GM12892 (cell line): Measurements from ENCODE around the gene SLFN12L.
"Not testable (repeated sequence)": the region's sequence is repeated elsewhere in the genome, so short reads cannot be mapped to it uniquely, and the experiment has no call there.

Experiments
- DNase-seq: peaks from one replicate; pipeline ENCODE4 v3.0.0; 2011; ENCODE audit not compliant: insufficient read length
- FAIRE-seq: peaks from 2 replicates; lab custom pipeline; 2011; peaks lifted over from hg19 to GRCh38; lab: Jason Lieb, UNC
- POLR2A ChIP-seq: IDR thresholded peaks from 2 replicates; pipeline ENCODE4 v1.6.1; 2011; ENCODE audit warnings: low read depth, low read length, control low read depth
- POLR2AphosphoS5 ChIP-seq: IDR thresholded peaks from 2 replicates; pipeline ENCODE4 v1.6.1; 2011; ENCODE audit warnings: low read depth, low read length, control low read depth
- TAF1 ChIP-seq: IDR thresholded peaks from 2 replicates; pipeline ENCODE4 v1.6.1; 2011; ENCODE audit warnings: low read depth, mild to moderate bottlenecking, control low read depth, low read length, borderline replicate concordance

The SLFN12L gene

DNA sequence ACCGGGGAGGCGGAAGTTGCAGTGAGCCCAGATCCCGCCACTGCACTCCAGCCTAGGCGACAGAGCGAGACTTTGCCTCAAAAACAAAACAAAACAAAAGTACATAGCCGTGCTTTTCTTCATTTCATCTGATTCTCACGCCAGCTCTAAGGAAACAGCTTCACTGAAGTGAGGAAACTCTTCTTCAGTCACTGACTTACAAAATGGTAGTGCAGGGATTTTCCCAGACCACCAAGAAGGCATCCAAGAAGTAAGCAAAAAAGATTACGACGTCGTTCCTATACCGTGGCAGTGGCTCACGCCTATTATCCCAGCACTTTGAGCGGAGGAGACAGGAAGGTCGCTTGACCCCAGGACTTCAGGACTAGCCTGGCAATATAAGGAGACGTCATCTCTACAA lies 48.5 kb downstream of the SLFN12L start:
- TF ChIP-seq POLR2A (no peak), TAF1 (no peak), POLR2AphosphoS5 (no peak)
- no peak for DNase-seq
- FAIRE-seq: no peak

DNA sequence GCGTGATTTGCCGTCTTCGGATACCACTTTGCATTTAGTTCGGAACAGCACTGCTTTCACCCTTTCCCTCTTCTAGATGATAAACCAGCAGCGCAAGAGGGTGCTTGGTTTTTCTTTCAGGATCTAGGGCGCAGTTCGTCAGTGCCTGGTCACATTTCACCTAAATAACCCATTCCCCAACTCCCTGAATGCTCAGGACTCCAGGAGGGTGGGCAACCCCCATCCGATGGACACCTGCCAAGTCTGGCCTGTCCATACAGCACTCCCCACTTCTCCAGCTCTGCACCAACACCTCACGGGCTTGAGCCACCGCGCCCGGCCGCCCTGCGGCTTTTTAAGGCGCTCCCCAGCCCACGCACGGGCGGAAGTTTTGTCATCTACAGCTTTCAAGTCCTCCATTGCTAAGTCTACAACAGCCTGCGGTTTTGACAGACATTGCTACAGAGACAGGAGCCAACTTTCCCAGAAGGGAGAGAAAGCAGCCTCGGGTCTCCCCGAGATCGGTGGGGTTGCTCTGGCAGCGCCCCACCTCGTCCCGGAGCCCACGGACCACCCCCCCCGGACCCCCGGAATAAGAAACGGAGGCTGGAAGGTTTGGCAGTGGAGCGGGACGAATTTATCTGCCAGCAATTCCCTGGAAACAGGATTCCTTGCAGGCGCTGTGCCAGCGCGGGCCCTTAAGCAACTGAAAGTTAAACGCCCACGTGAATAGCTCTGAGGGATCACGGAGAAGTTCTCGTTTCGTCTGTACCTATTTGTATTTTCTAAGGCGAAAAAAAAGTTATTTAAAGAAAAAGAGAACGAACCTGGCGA lies 50.4 kb downstream of the SLFN12L start:
- DNase-seq (peak; percentile 64), FAIRE-seq (peak; percentile 91)
- TF ChIP-seq POLR2A: no peak
- no peak for TF ChIP-seq POLR2AphosphoS5
- no peak for TF ChIP-seq TAF1

DNA sequence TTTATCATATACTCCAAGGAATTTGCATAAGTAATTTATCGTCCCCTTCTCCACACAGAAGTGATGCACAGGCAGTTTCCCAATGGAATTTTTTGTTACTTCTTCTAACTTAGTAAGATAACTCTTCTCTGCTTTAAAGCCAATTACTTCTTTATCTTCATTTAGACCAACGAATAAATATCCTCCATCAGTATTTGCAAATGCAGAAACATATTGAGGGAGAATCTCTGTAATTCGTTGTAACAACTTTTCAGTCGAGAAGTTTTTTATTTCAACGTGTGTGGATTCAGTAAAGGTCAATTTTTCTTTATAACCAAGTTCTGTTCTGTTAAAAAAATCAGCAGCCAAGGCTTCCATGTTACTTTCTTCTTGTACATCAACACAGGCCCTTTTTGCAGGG lies 58.2 kb downstream of the SLFN12L start:
- no peak for TF ChIP-seq POLR2AphosphoS5
- TF ChIP-seq TAF1: no peak
- no peak for TF ChIP-seq POLR2A
- DNase-seq (no peak), FAIRE-seq (no peak)

DNA sequence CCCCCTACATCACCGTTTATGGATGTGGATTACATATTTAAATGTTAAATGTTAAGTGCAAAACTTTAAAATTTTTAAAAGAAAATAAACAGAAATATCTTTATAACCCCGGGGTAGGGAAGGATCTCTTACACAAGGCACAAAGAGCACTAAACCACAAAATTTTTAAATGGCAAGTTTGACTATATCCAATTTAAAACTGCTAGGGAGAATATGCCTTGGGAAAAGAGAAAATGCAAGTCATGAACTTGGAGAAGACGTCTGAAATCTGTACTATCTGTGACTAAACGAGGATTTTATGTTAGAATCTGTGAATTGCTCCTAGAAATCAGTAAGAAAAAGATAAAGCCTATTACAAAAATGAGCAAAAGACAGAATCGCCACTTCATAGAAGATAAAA lies 60.2 kb downstream of the SLFN12L start:
- DNase-seq (no peak), FAIRE-seq (no peak)
- TF ChIP-seq POLR2A: no peak
- TF ChIP-seq TAF1: no peak
- no peak for TF ChIP-seq POLR2AphosphoS5

DNA sequence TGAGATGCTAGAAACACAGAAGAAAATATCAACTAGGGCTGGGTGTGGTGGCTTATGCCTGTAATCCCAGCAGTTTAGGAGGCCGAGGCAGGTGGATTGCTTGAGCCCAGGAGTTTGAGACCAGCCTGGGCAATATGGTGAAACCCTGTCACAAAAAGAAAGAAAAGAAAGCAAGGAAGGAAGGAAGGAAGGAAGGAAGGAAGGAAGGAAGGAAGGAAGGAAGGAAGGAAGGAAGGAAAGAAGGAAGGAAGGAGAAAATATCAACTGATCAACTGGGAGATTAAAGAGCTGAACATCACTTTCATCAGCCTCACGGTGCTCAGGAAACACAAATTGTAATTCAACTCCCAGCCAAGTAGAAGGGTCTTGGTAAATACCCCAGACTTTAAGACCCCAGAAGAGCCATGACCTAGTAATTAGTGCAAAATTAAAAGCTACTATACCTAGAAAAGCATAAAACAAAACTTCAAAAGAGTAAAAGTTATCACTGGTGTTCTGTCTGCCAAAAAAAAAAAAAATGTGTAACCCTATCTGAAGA lies 61.1 kb downstream of the SLFN12L start:
- FAIRE-seq (no peak), DNase-seq (no peak)
- TF ChIP-seq POLR2AphosphoS5 (no peak), POLR2A (no peak), TAF1 (no peak)

DNA sequence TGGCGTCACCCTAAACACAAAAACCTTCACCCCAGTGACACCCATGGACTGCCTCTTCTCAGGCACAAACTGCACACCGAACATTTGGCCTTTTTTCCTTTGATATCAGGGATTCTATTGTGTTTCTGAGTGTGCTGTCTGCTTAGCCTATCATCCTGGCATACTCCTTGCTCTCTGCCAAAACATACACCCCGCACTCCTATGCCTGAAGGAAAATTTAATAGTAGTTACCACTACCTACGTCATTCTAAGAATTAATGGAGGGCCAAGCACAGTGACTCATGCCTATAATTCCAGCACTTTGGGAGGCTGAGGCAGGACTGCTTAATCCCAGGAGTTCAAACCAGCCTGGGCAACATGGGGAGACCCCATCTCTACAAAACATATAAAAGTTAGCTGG lies 69.0 kb downstream of the SLFN12L start:
- no peak for TF ChIP-seq POLR2A
- TF ChIP-seq TAF1: no peak
- TF ChIP-seq POLR2AphosphoS5: no peak
- FAIRE-seq (no peak), DNase-seq (no peak)

DNA sequence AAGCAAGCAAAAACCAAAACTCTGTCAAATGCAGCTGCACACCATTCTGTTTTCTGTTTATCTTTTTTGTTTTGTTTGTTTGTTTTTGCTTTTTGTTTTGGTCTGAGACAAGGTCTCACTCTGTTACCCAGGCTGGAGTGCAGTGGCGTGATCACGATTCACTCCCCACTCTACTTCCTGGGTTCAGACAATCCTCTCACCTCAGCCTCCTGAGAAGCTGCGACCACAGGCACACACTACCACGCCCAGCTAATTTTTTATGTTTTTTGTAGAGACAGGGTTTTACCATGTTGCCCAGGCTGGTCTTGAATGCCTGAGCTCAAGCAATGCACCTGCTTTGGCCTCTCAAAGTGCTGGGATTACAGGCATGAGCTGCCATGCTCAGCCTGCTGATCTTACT lies 69.7 kb downstream of the SLFN12L start:
- no peak for DNase-seq
- TF ChIP-seq POLR2A: no peak
- TF ChIP-seq POLR2AphosphoS5: no peak
- TF ChIP-seq TAF1: no peak
- peak; percentile 14 for FAIRE-seq

DNA sequence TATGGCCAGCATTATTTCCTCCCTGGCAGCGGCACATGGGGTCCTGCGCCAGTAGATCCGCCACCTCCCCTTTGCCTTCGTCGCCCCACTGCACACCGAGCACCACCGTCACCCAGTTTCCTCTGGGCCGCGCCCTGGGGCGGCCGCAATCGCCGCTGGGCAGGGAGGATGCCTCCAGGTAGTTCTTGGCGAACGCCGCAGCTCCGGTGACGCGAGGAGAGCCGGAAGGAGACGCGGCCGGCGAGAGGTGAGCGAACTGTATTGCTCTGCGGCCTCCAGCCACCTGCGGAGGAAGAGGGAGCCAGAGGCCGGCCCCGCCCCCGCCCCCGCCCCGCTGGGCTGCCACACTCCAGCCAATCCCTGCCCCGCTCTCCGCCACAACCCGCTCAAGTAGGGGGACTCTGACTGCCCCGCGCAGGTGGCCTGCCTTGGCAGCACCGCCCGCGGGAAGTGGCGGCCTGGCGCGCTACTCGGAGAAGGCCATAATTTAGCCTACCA lies 77.1 kb downstream of the SLFN12L start:
- FAIRE-seq: peak; percentile 84
- TF ChIP-seq POLR2AphosphoS5 (no peak), POLR2A (peak; percentile 38; the same call in 1 of the 2 replicates), TAF1 (no peak)
- peak; percentile 81 for DNase-seq

DNA sequence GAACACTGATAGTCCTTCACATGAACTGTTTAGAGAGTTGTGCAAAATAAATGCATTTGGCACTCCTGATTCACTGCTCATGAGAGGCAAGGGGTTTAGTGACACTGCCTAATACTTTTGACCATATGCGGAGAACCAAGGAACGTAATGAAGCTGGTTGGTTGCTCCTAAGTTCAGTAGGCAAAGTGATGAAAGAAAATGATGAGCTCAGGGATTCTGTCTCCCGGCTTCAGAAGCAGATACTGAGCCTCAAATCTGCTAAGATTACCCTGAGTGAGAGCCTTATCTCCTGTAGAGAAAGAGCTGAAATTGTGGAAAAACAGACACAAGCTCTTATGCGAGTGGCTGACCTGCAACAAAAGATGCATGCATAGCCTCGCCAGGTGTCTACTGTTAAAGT lies 83.4 kb downstream of the SLFN12L start:
- DNase-seq, FAIRE-seq: not testable (repeated sequence)

DNA sequence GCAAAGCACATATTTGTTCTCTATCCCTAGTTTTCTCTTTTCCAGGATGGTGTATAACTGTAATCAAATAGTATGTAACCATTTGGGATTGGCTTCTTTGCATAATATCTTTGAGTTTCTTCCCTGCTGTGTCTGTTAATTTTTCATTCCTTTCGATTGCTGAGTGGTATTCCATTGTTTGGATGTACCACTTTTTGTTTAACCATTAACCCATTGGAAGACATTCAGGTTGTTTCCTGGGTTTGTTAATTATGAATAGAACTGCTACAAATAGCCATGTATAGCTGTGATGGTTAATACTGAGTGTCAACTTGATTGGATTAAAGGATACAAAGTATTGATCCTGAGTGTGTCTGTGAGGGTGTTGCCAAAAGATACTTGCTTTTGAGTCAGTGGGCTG lies 84.3 kb downstream of the SLFN12L start:
- DNase-seq: no peak
- FAIRE-seq: no peak
- TF ChIP-seq TAF1 (no peak), POLR2AphosphoS5 (no peak), POLR2A (no peak)

DNA sequence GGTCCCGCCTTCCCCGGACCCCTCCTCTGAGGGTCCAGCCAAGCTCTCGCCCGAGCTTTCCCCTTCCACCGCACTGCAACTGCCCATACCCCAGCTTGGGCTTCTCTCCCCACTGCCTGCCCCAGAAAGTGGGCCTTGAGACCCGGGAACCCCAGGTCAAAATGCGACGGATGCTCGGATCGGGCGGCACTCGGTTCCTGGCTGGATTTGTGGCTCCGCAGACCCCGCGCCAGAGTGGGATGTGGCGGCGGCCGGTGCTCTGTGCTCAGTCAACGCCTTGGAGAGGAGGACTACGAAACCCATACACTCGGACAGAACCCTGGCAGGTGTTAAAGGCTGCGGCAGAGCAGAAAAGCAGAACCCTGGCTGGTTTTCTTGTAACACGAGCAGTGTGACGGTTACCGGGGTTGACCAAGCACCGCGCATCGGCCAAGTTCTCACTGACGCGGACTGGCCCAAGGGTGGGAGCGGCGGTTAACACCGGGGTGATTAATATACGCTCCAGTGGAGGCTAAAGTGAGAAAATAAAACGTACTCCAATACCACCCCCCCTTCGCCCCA lies 88.0 kb downstream of the SLFN12L start:
- peak; percentile 22 for DNase-seq
- FAIRE-seq: peak; percentile 80
- no peak for TF ChIP-seq POLR2A
- no peak for TF ChIP-seq TAF1
- no peak for TF ChIP-seq POLR2AphosphoS5

DNA sequence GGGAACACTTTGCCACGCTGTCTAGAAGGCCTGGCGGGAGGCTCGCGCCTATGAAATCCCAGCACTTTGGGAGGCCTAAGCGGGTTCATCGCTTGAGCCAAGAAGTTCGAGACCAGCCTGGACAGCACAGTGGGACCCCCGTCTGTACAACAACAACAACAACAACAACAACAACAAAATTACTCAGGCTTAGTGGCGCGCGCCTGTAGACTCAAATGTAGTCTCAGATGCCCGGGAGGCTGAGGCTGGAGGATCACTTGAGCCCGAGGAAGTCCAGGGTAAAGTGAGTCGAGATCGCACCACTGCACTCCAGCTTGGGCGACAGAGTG lies 88.6 kb downstream of the SLFN12L start:
- DNase-seq: no peak
- no peak for TF ChIP-seq TAF1
- no peak for TF ChIP-seq POLR2AphosphoS5
- TF ChIP-seq POLR2A: no peak; the same call in 1 of the 2 replicates
- no peak for FAIRE-seq
